Sigmoid colon (tissue), 4 donors: ENCODE results near the gene ATXN1L.

Source experiments
- EP300 ChIP-seq, 4 donors: sonication (generic); formaldehyde crosslinking; IDR thresholded peaks; one replicate each; pipeline ENCODE4 v1.6.1; 2017; ENCODE audit warnings: antibody characterized with exemption in 4 of 4
- POLR2AphosphoS5 ChIP-seq, 4 donors: sonication (generic); formaldehyde crosslinking; IDR thresholded peaks; one replicate each; pipeline ENCODE4 v1.6.1; 2017; ENCODE audit warnings: antibody characterized with exemption in 4 of 4
- TF ChIP-seq, protein P1 (sequence below), 4 experiments: fragments of 450-650 bp in 3 of 4; fragments of 200-600 bp in 1 of 4; IDR thresholded peaks; one replicate each; pipeline ENCODE4 v1.5.1; 2016 to 2019; ENCODE audit warnings: antibody characterized with exemption in 4 of 4, mild to moderate bottlenecking in 3 of 4, moderate library complexity in 2 of 4

- TF ChIP-seq EP300 (IDR thresholded peaks at IDR 0.05) (no peak), POLR2AphosphoS5 (IDR thresholded peaks at IDR 0.05) (no peak)
- TF ChIP-seq, protein P1, sequence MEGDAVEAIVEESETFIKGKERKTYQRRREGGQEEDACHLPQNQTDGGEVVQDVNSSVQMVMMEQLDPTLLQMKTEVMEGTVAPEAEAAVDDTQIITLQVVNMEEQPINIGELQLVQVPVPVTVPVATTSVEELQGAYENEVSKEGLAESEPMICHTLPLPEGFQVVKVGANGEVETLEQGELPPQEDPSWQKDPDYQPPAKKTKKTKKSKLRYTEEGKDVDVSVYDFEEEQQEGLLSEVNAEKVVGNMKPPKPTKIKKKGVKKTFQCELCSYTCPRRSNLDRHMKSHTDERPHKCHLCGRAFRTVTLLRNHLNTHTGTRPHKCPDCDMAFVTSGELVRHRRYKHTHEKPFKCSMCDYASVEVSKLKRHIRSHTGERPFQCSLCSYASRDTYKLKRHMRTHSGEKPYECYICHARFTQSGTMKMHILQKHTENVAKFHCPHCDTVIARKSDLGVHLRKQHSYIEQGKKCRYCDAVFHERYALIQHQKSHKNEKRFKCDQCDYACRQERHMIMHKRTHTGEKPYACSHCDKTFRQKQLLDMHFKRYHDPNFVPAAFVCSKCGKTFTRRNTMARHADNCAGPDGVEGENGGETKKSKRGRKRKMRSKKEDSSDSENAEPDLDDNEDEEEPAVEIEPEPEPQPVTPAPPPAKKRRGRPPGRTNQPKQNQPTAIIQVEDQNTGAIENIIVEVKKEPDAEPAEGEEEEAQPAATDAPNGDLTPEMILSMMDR (IDR thresholded peaks at IDR 0.05), result no peak
These were observed 19.2 kb upstream of the ATXN1L start for GRCh38 chr16:71826533-71827017.
